IMR-90 (cell line): Measurements from ENCODE around the gene TRAF3.

Source experiments
- CEBPB ChIP-seq: IDR thresholded peaks from 2 replicates; pipeline ENCODE4 v1.6.1; 2012; ENCODE audit warnings: low read depth, low read length, improper control_type of control experiment
- FOS ChIP-seq: fragments of 150-350 bp; IDR thresholded peaks from 2 replicates; pipeline ENCODE4 v1.6.1; 2016; ENCODE audit warnings: low read depth, low read length
- MAFK ChIP-seq: IDR thresholded peaks from 2 replicates; pipeline ENCODE4 v1.6.1; 2012; ENCODE audit warnings: low read depth, low read length, improper control_type of control experiment
- MAZ ChIP-seq: IDR thresholded peaks from 2 replicates; pipeline ENCODE4 v1.6.1; 2012; ENCODE audit warnings: low read depth, mild to moderate bottlenecking, low read length, improper control_type of control experiment, moderate library complexity, borderline replicate concordance
- MXI1 ChIP-seq: IDR thresholded peaks from 2 replicates; pipeline ENCODE4 v1.6.1; 2012; ENCODE audit warnings: low read depth, mild to moderate bottlenecking, low read length, moderate library complexity, borderline replicate concordance
- NFE2L2 ChIP-seq: fragments of 150-350 bp; IDR thresholded peaks from 2 replicates; pipeline ENCODE4 v1.6.1; 2016; ENCODE audit warnings: low read depth, mild to moderate bottlenecking, low read length
- POLR2A ChIP-seq: IDR thresholded peaks from 2 replicates; pipeline ENCODE4 v1.6.1; 2012; ENCODE audit warnings: mild to moderate bottlenecking, low read depth, low read length
- RAD21 ChIP-seq: IDR thresholded peaks from 2 replicates; pipeline ENCODE4 v1.6.1; 2012; ENCODE audit warnings: low read length, improper control_type of control experiment
- RCOR1 ChIP-seq: IDR thresholded peaks from 2 replicates; pipeline ENCODE4 v1.6.1; 2012; ENCODE audit warnings: mild to moderate bottlenecking, low read length, improper control_type of control experiment; ENCODE audit not compliant: insufficient replicate concordance
- RFX5 ChIP-seq: IDR thresholded peaks from 2 replicates; pipeline ENCODE4 v1.8.0; 2012; ENCODE audit warnings: low read depth, mild to moderate bottlenecking, low read length, moderate library complexity
- SMC3 ChIP-seq: fragments of 150-350 bp; IDR thresholded peaks from 2 replicates; pipeline ENCODE4 v1.6.1; 2016; ENCODE audit warnings: low read depth, mild to moderate bottlenecking, antibody characterized with exemption, low read length, moderate library complexity
- USF2 ChIP-seq: fragments of 150-350 bp; IDR thresholded peaks from 2 replicates; pipeline ENCODE4 v1.6.1; 2017; ENCODE audit warnings: mild to moderate bottlenecking, antibody characterized with exemption, low read length, low read depth
- TF ChIP-seq, protein P1 (sequence below): conservative IDR thresholded peaks from 2 replicates; pipeline ENCODE4 v1.5.1; 2012; ENCODE audit warnings: mild to moderate bottlenecking, low read depth, low read length, improper control_type of control experiment

GRCh38 chr14:102823546-102823945 lies 46.3 kb downstream of the TRAF3 start:
- TF ChIP-seq, protein P1, sequence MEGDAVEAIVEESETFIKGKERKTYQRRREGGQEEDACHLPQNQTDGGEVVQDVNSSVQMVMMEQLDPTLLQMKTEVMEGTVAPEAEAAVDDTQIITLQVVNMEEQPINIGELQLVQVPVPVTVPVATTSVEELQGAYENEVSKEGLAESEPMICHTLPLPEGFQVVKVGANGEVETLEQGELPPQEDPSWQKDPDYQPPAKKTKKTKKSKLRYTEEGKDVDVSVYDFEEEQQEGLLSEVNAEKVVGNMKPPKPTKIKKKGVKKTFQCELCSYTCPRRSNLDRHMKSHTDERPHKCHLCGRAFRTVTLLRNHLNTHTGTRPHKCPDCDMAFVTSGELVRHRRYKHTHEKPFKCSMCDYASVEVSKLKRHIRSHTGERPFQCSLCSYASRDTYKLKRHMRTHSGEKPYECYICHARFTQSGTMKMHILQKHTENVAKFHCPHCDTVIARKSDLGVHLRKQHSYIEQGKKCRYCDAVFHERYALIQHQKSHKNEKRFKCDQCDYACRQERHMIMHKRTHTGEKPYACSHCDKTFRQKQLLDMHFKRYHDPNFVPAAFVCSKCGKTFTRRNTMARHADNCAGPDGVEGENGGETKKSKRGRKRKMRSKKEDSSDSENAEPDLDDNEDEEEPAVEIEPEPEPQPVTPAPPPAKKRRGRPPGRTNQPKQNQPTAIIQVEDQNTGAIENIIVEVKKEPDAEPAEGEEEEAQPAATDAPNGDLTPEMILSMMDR = no peak
- TF ChIP-seq RAD21 (no peak), NFE2L2 (no peak), FOS (no peak), MXI1 (no peak), SMC3 (no peak), POLR2A (no peak), RFX5 (no peak), USF2 (no peak), RCOR1 (no peak), CEBPB (no peak), MAZ (no peak), MAFK (no peak)
